Heart left ventricle (tissue), 16 donors: ENCODE results near the gene FYCO1. TPM values are rescaled to one million over a fixed set of nuclear protein-coding genes. Genes with fewer than 3 reads are reported as not detected.
"Not testable (repeated sequence)": the region's sequence is repeated elsewhere in the genome, so short reads cannot be mapped to it uniquely, and the experiment has no call there.

Experiments used
- ATAC-seq, 4 donors: fragments of 200-7000 bp; cut with Tn5 transposase; one replicate each; pipeline ENCODE4 v1.9.1; 2020 to 2022; ENCODE audit warnings: moderate library complexity in 4 of 4, mild to moderate bottlenecking in 3 of 4, moderate number of reproducible peaks in 1 of 4
- DNase-seq, 5 donors: peaks; one replicate each; pipeline ENCODE4 v3.0.0-alpha.2; 2020
- H3K27ac ChIP-seq, 12 donors: fragments of 200-600 bp; sonication (generic) in 4 of 12; one replicate each; pipeline versions ENCODE4 v1.5.0 to v1.8.0; 2016 to 2022; ENCODE audit warnings: mild to moderate bottlenecking in 2 of 12
- H3K27me3 ChIP-seq, 9 donors: fragments of 200-600 bp; sonication (generic) in 2 of 9; one replicate each; pipeline versions ENCODE4 v1.5.1 to v1.8.0; 2016 to 2022; ENCODE audit warnings: mild to moderate bottlenecking in 3 of 9
- H3K36me3 ChIP-seq, 9 donors: fragments of 200-600 bp; sonication (generic) in 2 of 9; one replicate each; pipeline versions ENCODE4 v1.5.0 to v1.8.0; 2018 to 2022; ENCODE audit warnings: mild to moderate bottlenecking in 2 of 9
- H3K4me1 ChIP-seq, 12 donors: fragments of 200-600 bp; sonication (generic) in 4 of 12; one replicate each; pipeline versions ENCODE4 v1.5.0 to v1.8.0; 2016 to 2022; ENCODE audit warnings: mild to moderate bottlenecking in 3 of 12
- H3K4me3 ChIP-seq, 12 donors: fragments of 200-600 bp; sonication (generic) in 4 of 12; one replicate each; pipeline versions ENCODE4 v1.5.0 to v1.8.0; 2017 to 2022; ENCODE audit warnings: mild to moderate bottlenecking in 9 of 12, moderate library complexity in 4 of 12
- H3K9me3 ChIP-seq, 12 donors: fragments of 200-600 bp; sonication (generic) in 4 of 12; one replicate each; pipeline versions ENCODE4 v1.5.0 to v1.8.0; 2016 to 2022; ENCODE audit warnings: mild to moderate bottlenecking in 1 of 12
- POLR2A ChIP-seq, 2 donors: fragments of 450-650 bp; IDR thresholded peaks; one replicate each; pipeline ENCODE4 v1.6.1; 2017; ENCODE audit warnings: antibody characterized with exemption in 2 of 2, mild to moderate bottlenecking in 2 of 2, moderate library complexity in 2 of 2
- WGBS, 4 donors: extraction: QIAGEN DNeasy Blood & Tissue Kit in 2 of 4; methylation state at CpG; one replicate each; pipeline versions ENCODE4 v1.1.5 to v1.1.7; 2013 to 2018; 5-methylcytosine and 5-hydroxymethylcytosine counted together
- intact Hi-C, 10 donors: fragments of 100-400 bp; cut with DNase I; formaldehyde crosslinking; loops; one replicate each; pipeline versions ENCODE4 v1.11.1 to v1.14.2; 2022
- long read RNA-seq, 3 donors: library from polyadenylated mRNA; unstranded; transcript quantifications; one replicate each; pipeline ENCODE4 v2.0.0, GENCODE V29; 2020 to 2021
- polyA plus RNA-seq, 2 donors: library from polyadenylated mRNA; stranded (reverse); fragments of 200-250 nt; gene quantifications; one replicate each; pipeline ENCODE4 v1.2.3, GENCODE V29; 2013
- total RNA-seq, 9 donors: library from RNA; depleted of rRNA in 2 of 9; stranded (reverse); fragments of >200 nt in 2 of 9; fragmentation: NEBNext Ultra II Directional in 3 of 9; extraction: Animal tissue kit (Norgen Biotek cat#: 25700) in 3 of 9; gene quantifications; one replicate each; pipeline versions ENCODE4 v1.1.0 to v1.2.4, GENCODE V29; 2016 to 2023
- TF ChIP-seq, protein P1 (sequence below), 12 donors: fragments of 200-600 bp; sonication (generic) in 4 of 12; IDR thresholded peaks; one replicate each; pipeline versions ENCODE4 v1.5.0 to v1.8.0; 2018 to 2022; ENCODE audit warnings: antibody characterized with exemption in 12 of 12, mild to moderate bottlenecking in 5 of 12
- donor health status: ischemic (EF 13 %, LVEDD 7.1; RV severe dilation, severe dysfunction).
- donor health status: healthy with polysubstance abuse.
- donor health status: DM: no; HTN: yes; CAD: no.
- donor health status: DM: no; HTN: no; CAD: no.
- donor health status: ischemic (EF 25% LVEDD 6.9; RV normal size, moderate dysfunction).
- donor health status: ischemic (EF 25% LVEDD 5.7; RV mildly dilated, moderate dysfunction).
- donor health status: healthy.
- donor health status: DM: yes; HTN: yes; CAD: no.
- donor health status: ischemic (EF 35%, LVEDD 5.7; RV mildly dilated, moderate dysfunction).
- donor health status: nonischemic (EF 11% LVEDD 7.7; RV severe dilation, severe dysfunction).
- donor health status: DM: yes; HTN: yes; CAD: no.
- donor health status: PGD.
- donor health status: ischemic (EF 29% LVEDD 5.4; RV normal size, mild dysfunction).
- donor health status: nonischemic (EF 23%, LVEDD 6.1; RV moderate dilation, normal function).

The FYCO1 gene
- total RNA-seq, result 100 to 1,000 TPM in 6 of 9 donors, 10 to 100 TPM in 3; 57.3 to 195 (median 149) TPM
- 10 to 100 TPM; 18.5 to 69.5 TPM for polyA plus RNA-seq
- long read RNA-seq, donor 1, full-length matches to known transcripts, result 10 of 177 reads
- long read RNA-seq, donor 1, partial matches to known transcripts, result 21 of 177 reads
- long read RNA-seq, donor 1, other reads (novel, unspliced or antisense), result 146 of 177 reads
- long read RNA-seq, donor 2, full-length matches to known transcripts, result 1 of 131 reads
- long read RNA-seq, donor 2, partial matches to known transcripts, result 14 of 131 reads
- long read RNA-seq, donor 2, other reads (novel, unspliced or antisense), result 116 of 131 reads
- long read RNA-seq, donor 3, full-length matches to known transcripts, result 2 of 49 reads
- long read RNA-seq, donor 3, partial matches to known transcripts, result 9 of 49 reads
- long read RNA-seq, donor 3, other reads (novel, unspliced or antisense), result 38 of 49 reads

DNA sequence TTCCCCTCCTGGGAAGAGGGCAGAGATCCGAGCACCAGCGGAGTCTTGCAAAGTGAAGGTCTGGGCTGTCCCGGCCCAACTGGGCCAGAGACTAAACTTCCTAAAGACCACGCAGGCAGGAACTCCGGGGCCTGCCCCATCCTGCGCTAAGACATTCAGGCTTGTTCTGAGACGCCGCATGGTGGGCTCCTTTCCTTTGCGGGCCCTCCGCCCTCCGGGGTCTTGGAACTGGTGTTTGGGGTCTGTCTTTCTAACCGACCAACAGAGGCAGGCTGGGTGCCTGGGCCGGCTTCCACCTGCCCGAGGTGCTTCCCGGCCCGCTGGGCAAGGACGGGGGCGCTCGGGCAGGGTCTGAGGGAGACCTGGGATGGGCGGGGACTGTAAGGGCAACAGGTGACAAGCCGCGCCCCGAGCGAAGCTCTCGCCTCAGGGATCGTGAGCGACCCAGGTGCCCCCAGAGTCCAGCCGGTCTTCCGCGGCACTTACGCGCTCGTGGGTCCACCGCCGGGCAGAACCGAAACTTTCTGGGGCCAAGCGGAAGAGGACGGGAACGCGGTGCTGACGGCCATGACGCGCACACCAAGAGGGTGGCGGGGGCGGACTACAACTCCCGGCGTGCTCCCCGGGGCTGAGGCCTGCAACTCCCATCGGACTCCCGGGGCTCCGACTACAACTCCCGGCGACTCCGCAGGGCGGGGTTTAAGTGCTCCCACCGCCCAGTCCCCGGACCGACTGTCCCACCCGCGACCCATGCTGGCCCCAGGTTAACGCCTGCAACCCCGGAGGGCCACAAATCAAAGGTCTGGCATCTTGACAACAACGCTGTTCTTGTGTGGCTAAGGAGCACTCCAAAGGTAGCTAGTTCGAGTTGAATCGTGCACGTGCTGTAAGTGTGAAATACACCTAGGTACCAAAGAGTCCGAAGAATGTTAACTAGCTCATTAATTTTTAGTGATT is at the start of gene FYCO1:
Gene FYCO1, minus strand, starts transcription at position 589 of the 957 bp plus-strand sequence. CDS start 10,914 bp downstream, outside the sequence.
- 1 to 3% (median 2%) methylated on average over 31 to 67 of the region's 67 CpGs for WGBS, 4 donors
- peak; percentile 94 to 96 (median 94) for ATAC-seq
- Histone ChIP-seq H3K36me3 (no peaks in the 10 kb centered on the region), H3K4me3 (peak within 1 kb of the TSS; percentile 68 to 99 (median 88)), H3K4me1 (peaks cover 0 to 53% (median 44%) of the 10 kb centered on the region in 12 donors), H3K9me3 (no peaks in the 10 kb centered on the region), H3K27ac (peak within 1 kb of the TSS; percentile 86 to 98 (median 96)), H3K27me3 (no peaks in the 10 kb centered on the region)
- intact Hi-C loops, result loop anchor here in 1 of 10 donors (10.0 kb wide), 1 partner anchor 79 kb away; no protein-coding TSS in a partner anchor
- peak; percentile 95 to 98 (median 97) for DNase-seq
- peak in 1 of 2 donors; percentile 77 for TF ChIP-seq POLR2A (IDR thresholded peaks at IDR 0.05)
- TF ChIP-seq, protein P1, sequence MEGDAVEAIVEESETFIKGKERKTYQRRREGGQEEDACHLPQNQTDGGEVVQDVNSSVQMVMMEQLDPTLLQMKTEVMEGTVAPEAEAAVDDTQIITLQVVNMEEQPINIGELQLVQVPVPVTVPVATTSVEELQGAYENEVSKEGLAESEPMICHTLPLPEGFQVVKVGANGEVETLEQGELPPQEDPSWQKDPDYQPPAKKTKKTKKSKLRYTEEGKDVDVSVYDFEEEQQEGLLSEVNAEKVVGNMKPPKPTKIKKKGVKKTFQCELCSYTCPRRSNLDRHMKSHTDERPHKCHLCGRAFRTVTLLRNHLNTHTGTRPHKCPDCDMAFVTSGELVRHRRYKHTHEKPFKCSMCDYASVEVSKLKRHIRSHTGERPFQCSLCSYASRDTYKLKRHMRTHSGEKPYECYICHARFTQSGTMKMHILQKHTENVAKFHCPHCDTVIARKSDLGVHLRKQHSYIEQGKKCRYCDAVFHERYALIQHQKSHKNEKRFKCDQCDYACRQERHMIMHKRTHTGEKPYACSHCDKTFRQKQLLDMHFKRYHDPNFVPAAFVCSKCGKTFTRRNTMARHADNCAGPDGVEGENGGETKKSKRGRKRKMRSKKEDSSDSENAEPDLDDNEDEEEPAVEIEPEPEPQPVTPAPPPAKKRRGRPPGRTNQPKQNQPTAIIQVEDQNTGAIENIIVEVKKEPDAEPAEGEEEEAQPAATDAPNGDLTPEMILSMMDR (IDR thresholded peaks at IDR 0.05), result peak in 1 of 12 donors; percentile 7

DNA sequence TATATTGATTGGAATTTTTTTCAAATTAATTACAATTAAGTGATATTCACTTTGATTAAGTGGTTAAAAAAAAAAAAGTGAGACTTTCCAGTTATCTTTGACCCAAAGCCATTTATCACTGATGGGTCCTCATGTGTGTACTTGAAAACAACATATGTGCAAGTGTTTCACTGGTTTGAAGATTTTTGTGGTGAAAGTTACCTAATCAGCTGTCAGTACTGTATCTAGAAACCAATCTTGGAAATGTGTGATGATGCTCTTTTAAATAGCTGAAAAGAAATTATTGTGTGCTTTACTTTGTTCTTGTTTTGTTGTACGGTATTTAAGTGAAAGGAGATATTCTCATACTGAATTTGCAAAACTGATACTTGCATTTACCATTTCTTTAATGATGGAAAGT is 43.3 kb upstream of the FYCO1 start:
- ATAC-seq (no peak), DNase-seq (no peak)
- no peaks in the 10 kb centered on the region for H3K36me3 ChIP-seq
- H3K9me3 ChIP-seq, result no peaks in the 10 kb centered on the region
- no peaks in the 10 kb centered on the region for H3K4me1 ChIP-seq
- TF ChIP-seq, protein P1 (IDR thresholded peaks at IDR 0.05), result no peak
- TF ChIP-seq POLR2A (IDR thresholded peaks at IDR 0.05), result no peak
- no peak overlapping the region for H3K27ac ChIP-seq
- intact Hi-C loops, result loop anchor here in 1 of 10 donors (5.0 kb wide), 1 partner anchor 93 kb away; no protein-coding TSS in a partner anchor
- no peak overlapping the region for H3K4me3 ChIP-seq
- H3K27me3 ChIP-seq, result no peaks in the 10 kb centered on the region
- 92 to 95% (median 93%) methylated on average over 1 of the region's 1 CpG for WGBS, 4 donors

DNA sequence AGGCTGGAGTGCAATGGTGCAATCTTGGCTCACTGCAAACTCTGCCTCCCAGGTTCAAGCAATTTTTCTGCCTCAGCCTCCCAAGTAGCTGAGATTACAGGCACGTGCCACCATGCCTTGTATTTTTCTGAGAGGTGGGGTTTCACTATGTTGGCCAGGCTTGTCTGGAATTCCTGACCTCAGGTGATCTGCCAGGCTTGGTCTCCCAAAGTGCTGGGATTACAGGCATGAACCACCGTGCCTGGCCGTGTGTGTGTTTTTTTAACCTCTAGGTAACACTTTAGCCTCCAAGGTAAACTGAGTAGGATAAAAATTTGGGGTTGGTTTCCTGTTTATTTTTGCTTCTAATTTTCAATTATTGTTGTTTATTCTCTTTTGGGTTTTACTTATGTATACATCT is 42.4 kb upstream of the FYCO1 start:
- intact Hi-C loops, result loop anchor here in 1 of 10 donors (5.0 kb wide), 1 partner anchor 94 kb away; no protein-coding TSS in a partner anchor
- ATAC-seq, H3K4me1 ChIP-seq, H3K4me3 ChIP-seq, H3K27ac ChIP-seq, H3K9me3 ChIP-seq, H3K36me3 ChIP-seq, DNase-seq, H3K27me3 ChIP-seq: not testable (repeated sequence)
- WGBS, 4 donors, result 74 to 81% (median 79%) methylated on average over 3 of the region's 3 CpGs

DNA sequence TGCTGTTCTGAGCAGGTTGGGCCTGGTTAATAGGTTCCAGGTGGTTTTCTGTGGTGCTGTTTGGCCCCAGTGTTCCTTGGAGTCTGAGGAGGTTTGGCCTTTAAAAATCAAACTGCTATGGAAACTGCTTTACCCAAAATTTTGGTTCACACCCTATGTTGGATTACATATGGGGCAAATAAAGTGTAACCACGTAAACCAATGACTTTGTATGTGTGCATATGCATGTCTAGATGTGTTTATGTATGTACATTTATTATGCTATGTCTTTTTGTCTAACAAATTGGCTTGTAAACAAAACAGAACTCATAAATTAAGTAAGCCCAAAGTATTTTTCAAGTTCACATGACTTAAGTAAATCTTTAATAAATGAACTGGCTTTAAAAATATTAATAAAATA is 40.6 kb upstream of the FYCO1 start:
- Histone ChIP-seq H3K27me3 (no peaks in the 10 kb centered on the region), H3K27ac (no peak overlapping the region), H3K4me1 (no peaks in the 10 kb centered on the region), H3K9me3 (no peaks in the 10 kb centered on the region), H3K4me3 (no peak overlapping the region), H3K36me3 (no peaks in the 10 kb centered on the region)
- TF ChIP-seq, protein P1 (IDR thresholded peaks at IDR 0.05), result no peak
- no peak for ATAC-seq
- WGBS, 4 donors, result 81 to 91% (median 86%) methylated on average over 1 of the region's 1 CpG
- intact Hi-C loops, result loop anchor here in 1 of 10 donors (5.0 kb wide), 1 partner anchor 96 kb away; no protein-coding TSS in a partner anchor
- DNase-seq, result no peak
